CD4-positive, alpha-beta T cell treated with Interleukin-21 for 1 hour (primary cell): Measurements from ENCODE around the gene TRPC6.
"Not testable (repeated sequence)": the region's sequence is repeated elsewhere in the genome, so short reads cannot be mapped to it uniquely, and the experiment has no call there.

Source experiments
- DNase-seq: peaks from one replicate; pipeline ENCODE4 v3.0.0-alpha.2; 2020

Gene TRPC6

GRCh38 chr11:101516546-101516945 is 67.3 kb downstream of the TRPC6 start:
- DNase-seq = no peak

- no peak for DNase-seq
Observed at GRCh38 chr11:101511065-101511464, 72.7 kb downstream of the TRPC6 start.

- no peak for DNase-seq
Observed at GRCh38 chr11:101510591-101510990, 73.2 kb downstream of the TRPC6 start.

GRCh38 chr11:101509922-101510321 is 73.9 kb downstream of the TRPC6 start:
- no peak for DNase-seq

- no peak for DNase-seq
Observed at GRCh38 chr11:101508370-101508769, 75.4 kb downstream of the TRPC6 start.

GRCh38 chr11:101498891-101499290 is 84.9 kb downstream of the TRPC6 start:
- DNase-seq = no peak

GRCh38 chr11:101497291-101497690 is 86.5 kb downstream of the TRPC6 start:
- no peak for DNase-seq

- no peak for DNase-seq
Observed at GRCh38 chr11:101487775-101488174, 96.0 kb downstream of the TRPC6 start.

- no peak for DNase-seq
Observed at GRCh38 chr11:101482556-101483124, 101.2 kb downstream of the TRPC6 start.

GRCh38 chr11:101478587-101479369 is 105.0 kb downstream of the TRPC6 start:
- no peak for DNase-seq

- DNase-seq = no peak
Observed at GRCh38 chr11:101477926-101478325, 105.9 kb downstream of the TRPC6 start.

- DNase-seq = no peak
Observed at GRCh38 chr11:101476191-101476590, 107.6 kb downstream of the TRPC6 start.

- no peak for DNase-seq
Observed at GRCh38 chr11:101475699-101476098, 108.1 kb downstream of the TRPC6 start.

- no peak for DNase-seq
Observed at GRCh38 chr11:101474666-101475065, 109.1 kb downstream of the TRPC6 start.

GRCh38 chr11:101470881-101471520 is 112.8 kb downstream of the TRPC6 start:
- DNase-seq = no peak

- DNase-seq = no peak
Observed at GRCh38 chr11:101470419-101470818, 113.4 kb downstream of the TRPC6 start.

GRCh38 chr11:101466352-101466751 is 117.5 kb downstream of the TRPC6 start:
- DNase-seq = no peak

GRCh38 chr11:101464388-101464787 is 119.4 kb downstream of the TRPC6 start:
- DNase-seq = not testable (repeated sequence)

- DNase-seq = no peak
Observed at GRCh38 chr11:101459020-101459419, 124.8 kb downstream of the TRPC6 start.

GRCh38 chr11:101458161-101458560 is 125.6 kb downstream of the TRPC6 start:
- no peak for DNase-seq

- no peak for DNase-seq
Observed at GRCh38 chr11:101456812-101457211, 127.0 kb downstream of the TRPC6 start.

GRCh38 chr11:101453682-101454081 is 130.1 kb downstream of the TRPC6 start:
- no peak for DNase-seq

GRCh38 chr11:101448881-101449442 is 134.8 kb downstream of the TRPC6 start:
- DNase-seq = no peak

- DNase-seq = no peak
Observed at GRCh38 chr11:101446726-101447125, 137.1 kb downstream of the TRPC6 start.
